NCI-H446 (cell line): ENCODE results near the gene RTP3.
"Not testable (repeated sequence)": the region's sequence is repeated elsewhere in the genome, so short reads cannot be mapped to it uniquely, and the experiment has no call there.

Experiments used
- DNase-seq, 2 experiments: peaks; one replicate each; lab custom pipeline; 2025; lab: John Stamatoyannopoulos, UW

RTP3 gene

GRCh38 chr3:46519952-46520351 lies 22.2 kb downstream of the RTP3 start:
- DNase-seq = no peak

- DNase-seq = no peak
Observed at GRCh38 chr3:46520531-46520930, 22.8 kb downstream of the RTP3 start.

- no peak for DNase-seq
Observed at GRCh38 chr3:46521096-46521495, 23.3 kb downstream of the RTP3 start.

- DNase-seq = not testable (repeated sequence)
Observed at GRCh38 chr3:46522201-46522600, 24.4 kb downstream of the RTP3 start.

- DNase-seq = no peak
Observed at GRCh38 chr3:46523556-46523955, 25.8 kb downstream of the RTP3 start.

GRCh38 chr3:46524008-46524407 lies 26.2 kb downstream of the RTP3 start:
- no peak for DNase-seq

GRCh38 chr3:46524832-46525231 lies 27.1 kb downstream of the RTP3 start:
- DNase-seq = no peak

GRCh38 chr3:46527239-46527638 lies 29.5 kb downstream of the RTP3 start:
- no peak for DNase-seq

GRCh38 chr3:46533091-46533490 lies 35.3 kb downstream of the RTP3 start:
- no peak for DNase-seq

GRCh38 chr3:46535746-46536145 lies 38.0 kb downstream of the RTP3 start:
- no peak for DNase-seq

- no peak for DNase-seq
Observed at GRCh38 chr3:46536758-46537157, 39.0 kb downstream of the RTP3 start.

GRCh38 chr3:46537316-46537715 lies 39.5 kb downstream of the RTP3 start:
- no peak for DNase-seq

GRCh38 chr3:46537779-46538178 lies 40.0 kb downstream of the RTP3 start:
- no peak for DNase-seq

- not testable (repeated sequence) for DNase-seq
Observed at GRCh38 chr3:46538425-46538802, 40.6 kb downstream of the RTP3 start.

- no peak for DNase-seq
Observed at GRCh38 chr3:46538803-46539442, 41.1 kb downstream of the RTP3 start.

- no peak for DNase-seq
Observed at GRCh38 chr3:46539443-46540005, 41.7 kb downstream of the RTP3 start.

- no peak for DNase-seq
Observed at GRCh38 chr3:46540550-46540949, 42.8 kb downstream of the RTP3 start.

GRCh38 chr3:46541835-46542234 lies 44.1 kb downstream of the RTP3 start:
- no peak for DNase-seq

- DNase-seq = no peak
Observed at GRCh38 chr3:46542344-46542743, 44.6 kb downstream of the RTP3 start.

- no peak for DNase-seq
Observed at GRCh38 chr3:46542801-46543201, 45.0 kb downstream of the RTP3 start.

- no peak for DNase-seq
Observed at GRCh38 chr3:46544771-46545503, 47.2 kb downstream of the RTP3 start.

GRCh38 chr3:46545818-46546630 lies 48.2 kb downstream of the RTP3 start:
- no peak for DNase-seq
